GM15510 (cell line): ENCODE data around the gene LDLRAD3.

Experiments used
- POLR2A ChIP-seq: IDR thresholded peaks from 3 replicates; pipeline ENCODE4 v1.6.1; 2011; ENCODE audit warnings: borderline replicate concordance; ENCODE audit not compliant: insufficient read length; ENCODE audit errors: extremely low read depth

The LDLRAD3 gene

GRCh38 chr11:35918716-35919115 lies 25.1 kb upstream of the LDLRAD3 start:
- no peak for TF ChIP-seq POLR2A

GRCh38 chr11:35919244-35919643 lies 24.6 kb upstream of the LDLRAD3 start:
- TF ChIP-seq POLR2A = no peak

DNA sequence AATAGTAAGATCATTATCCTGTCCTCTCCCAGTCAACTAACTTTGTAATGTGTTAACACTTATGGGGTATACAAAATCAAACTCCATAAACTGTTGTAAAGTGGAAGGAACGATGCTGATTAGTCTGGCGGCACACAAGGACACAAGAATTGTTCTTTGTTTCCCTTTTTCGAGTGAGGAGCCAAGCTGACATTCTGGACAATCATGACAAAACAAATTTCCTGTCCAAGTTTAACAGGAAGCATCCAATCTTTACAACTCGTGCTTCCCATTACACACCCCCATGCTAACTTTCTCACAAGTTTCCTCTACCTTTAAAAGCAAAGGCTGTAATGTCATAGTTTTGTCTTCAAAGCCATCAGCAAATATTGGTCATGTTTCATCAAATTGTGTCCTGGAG lies 20.4 kb upstream of the LDLRAD3 start:
- TF ChIP-seq POLR2A = no peak

- TF ChIP-seq POLR2A = no peak
These were observed 19.1 kb upstream of the LDLRAD3 start for GRCh38 chr11:35924811-35925210.

DNA sequence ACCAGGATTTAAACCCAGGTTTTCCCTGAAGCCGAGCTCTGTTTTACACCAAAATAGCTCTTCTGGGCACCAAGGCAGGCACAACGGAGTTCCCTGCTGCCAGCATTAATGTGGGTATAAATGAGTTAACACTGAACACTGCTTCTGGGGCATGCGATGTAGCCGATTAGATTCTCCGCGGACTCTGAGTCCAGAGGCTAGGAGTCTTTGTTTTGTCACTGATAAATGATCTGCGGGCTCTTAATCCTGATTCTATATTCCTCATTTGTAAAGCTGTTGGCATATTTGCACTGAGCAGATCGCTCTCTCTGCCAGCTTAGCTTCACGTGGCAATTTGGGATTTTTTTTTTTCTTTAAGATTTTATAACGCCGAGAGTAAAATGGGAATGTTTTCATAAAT lies 16.8 kb upstream of the LDLRAD3 start:
- no peak for TF ChIP-seq POLR2A

DNA sequence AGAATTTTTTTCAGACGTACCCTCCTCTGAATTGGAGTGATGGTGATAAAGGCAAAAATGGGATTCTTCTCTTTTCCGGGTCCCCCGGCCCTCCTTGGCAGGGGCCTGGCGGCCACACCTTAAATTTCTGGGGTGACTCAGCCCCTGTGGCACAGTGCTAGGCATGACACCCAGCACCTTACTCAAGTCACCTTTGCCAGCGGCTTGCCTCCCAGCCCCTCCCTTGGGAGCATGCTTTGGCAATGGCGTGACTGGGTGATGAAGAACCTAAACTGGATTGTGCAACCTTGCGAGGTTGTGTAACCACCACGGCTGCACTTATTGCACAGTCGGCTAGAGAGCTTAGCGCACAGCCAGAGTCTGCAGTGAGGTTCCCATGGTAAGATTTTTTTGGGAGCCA lies 16.2 kb upstream of the LDLRAD3 start:
- TF ChIP-seq POLR2A = no peak

- no peak for TF ChIP-seq POLR2A
These were observed 15.0 kb upstream of the LDLRAD3 start for GRCh38 chr11:35928688-35929395.

DNA sequence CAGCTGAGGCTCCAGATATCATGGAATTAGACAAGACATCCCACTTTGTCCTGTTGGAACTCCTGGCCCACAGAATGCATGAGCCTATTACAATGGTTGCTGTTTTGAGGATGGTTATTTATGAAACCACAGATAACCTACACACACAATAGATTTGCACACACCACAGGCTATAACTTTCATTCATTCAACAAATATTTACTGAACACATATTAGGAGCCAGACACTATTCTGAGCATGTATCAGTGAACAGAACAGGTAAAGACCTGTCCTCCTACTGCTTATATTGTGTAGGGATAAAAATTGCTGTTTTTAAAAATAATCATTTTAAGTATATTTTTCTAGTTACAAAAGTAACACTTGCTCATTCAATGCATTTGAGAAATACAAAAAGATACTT lies 13.4 kb upstream of the LDLRAD3 start:
- no peak for TF ChIP-seq POLR2A

GRCh38 chr11:35932121-35932520 lies 11.7 kb upstream of the LDLRAD3 start:
- TF ChIP-seq POLR2A = no peak

DNA sequence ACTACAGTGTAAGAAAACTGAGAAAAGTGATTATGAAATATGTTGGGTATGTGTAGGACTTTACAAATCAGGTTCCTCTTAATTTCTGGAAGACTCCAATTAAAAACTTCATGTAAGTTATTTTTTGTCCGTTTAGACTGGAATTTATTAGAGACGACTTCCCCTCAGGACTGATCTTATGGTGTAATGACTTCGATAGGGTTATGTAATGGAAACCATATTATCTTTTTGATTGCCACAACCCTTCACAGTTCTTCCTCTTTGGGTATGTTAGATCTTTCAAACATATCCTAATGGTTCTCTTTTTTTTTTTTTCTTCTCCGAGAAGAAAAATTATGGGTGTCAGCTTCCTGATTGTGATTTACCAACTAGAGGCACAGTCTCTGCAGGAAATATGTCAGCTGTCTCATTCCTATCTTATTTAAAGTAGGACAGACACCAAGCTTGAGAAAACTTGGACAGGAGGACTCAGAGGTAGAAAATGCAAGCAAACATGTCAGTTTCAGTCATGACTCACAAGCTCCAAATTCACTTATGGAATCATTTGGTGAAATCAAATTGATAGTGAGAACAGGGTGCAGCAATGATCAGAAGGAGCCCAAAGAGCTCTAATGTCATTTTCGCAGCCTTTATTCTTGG lies 11.1 kb upstream of the LDLRAD3 start:
- no peak for TF ChIP-seq POLR2A

- TF ChIP-seq POLR2A = no peak
These were observed 10.5 kb upstream of the LDLRAD3 start for GRCh38 chr11:35933320-35933871.

- no peak for TF ChIP-seq POLR2A
These were observed 9.6 kb upstream of the LDLRAD3 start for GRCh38 chr11:35934271-35934670.

DNA sequence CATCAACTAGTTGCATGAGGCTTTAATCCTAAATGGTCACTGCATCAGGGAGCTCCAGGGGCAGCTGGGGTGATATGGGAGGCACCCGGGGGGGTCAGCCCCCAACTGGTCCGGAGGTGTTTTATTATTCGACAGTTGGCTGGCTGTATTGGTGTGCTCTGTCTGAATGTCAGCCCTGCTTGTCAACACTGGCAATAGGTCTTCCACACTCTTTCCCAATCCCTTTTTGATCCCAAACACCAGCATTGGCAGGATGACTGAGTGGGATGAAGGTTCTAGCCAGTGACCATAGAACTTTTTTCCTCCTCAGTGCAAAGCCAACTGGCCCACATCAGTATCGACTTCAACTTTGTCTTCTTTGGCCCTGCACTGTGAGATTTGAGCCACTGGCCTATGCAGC lies 8.9 kb upstream of the LDLRAD3 start:
- TF ChIP-seq POLR2A = no peak

- TF ChIP-seq POLR2A = no peak
These were observed 8.5 kb upstream of the LDLRAD3 start for GRCh38 chr11:35935390-35935789.

GRCh38 chr11:35937111-35937510 lies 6.8 kb upstream of the LDLRAD3 start:
- TF ChIP-seq POLR2A = no peak

DNA sequence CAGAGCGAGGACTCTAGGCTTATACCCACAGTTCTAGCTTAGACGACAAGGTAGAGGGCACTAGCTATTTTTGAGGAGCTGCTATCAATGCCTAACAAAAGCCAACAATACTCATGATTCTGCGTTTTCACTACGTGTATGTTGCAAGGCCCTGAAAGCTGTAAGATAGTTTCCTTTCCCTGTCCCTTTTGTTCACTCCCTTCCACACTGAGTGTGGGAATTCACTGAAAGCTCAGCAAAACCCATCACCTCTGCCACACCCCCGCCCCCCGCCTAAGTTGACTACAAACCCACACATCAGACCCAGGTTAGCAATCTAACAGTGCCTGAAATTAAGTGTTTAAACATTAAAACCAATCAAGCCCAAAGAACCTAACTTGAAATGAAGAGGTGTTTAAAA lies 6.2 kb upstream of the LDLRAD3 start:
- TF ChIP-seq POLR2A = no peak
